Stimulated activated CD8-positive, alpha-beta memory T cell treated with anti-CD3 and anti-CD28 coated beads, Interleukin-2, amount 100 ng/mL, for 1 hour (primary cell): Measurements from ENCODE around the gene GLA.

Experiments
- DNase-seq, 2 donors: peaks; one replicate each; pipeline ENCODE4 v3.0.0-alpha.2; 2020; ENCODE audit warnings: low read depth in 2 of 2

The GLA gene

GRCh38 chrX:101397779-101398178 is 9.9 kb downstream of the GLA start:
- no peak for DNase-seq

- DNase-seq: no peak
Observed at GRCh38 chrX:101395789-101396188, 11.9 kb downstream of the GLA start.

GRCh38 chrX:101394372-101394771 is 13.4 kb downstream of the GLA start:
- no peak for DNase-seq

- no peak for DNase-seq
Observed at GRCh38 chrX:101393530-101394305, 14.0 kb downstream of the GLA start.

- DNase-seq: no peak
Observed at GRCh38 chrX:101391831-101392230, 15.9 kb downstream of the GLA start.

- peak; percentile 48 to 65 for DNase-seq
Observed at GRCh38 chrX:101390664-101391525, 16.8 kb downstream of the GLA start, which contains the start of gene RPL36A. Gene RPL36A (plus strand): TSS chrX:101391011. CDS start chrX:101391044, 33 bp downstream.

GRCh38 chrX:101388604-101389003 is 19.1 kb downstream of the GLA start:
- no peak for DNase-seq

- no peak for DNase-seq
Observed at GRCh38 chrX:101386542-101386885, 21.2 kb downstream of the GLA start.

GRCh38 chrX:101385795-101386541 is 21.8 kb downstream of the GLA start, which contains the start of gene BTK:
Gene BTK (minus strand): TSS chrX:101386191. CDS start chrX:101375284, 10,907 bp downstream.
- no peak for DNase-seq

- DNase-seq: no peak
Observed at GRCh38 chrX:101385026-101385684, 22.6 kb downstream of the GLA start.

GRCh38 chrX:101383679-101384205 is 24.0 kb downstream of the GLA start:
- no peak for DNase-seq

GRCh38 chrX:101377547-101377946 is 30.2 kb downstream of the GLA start:
- no peak for DNase-seq

GRCh38 chrX:101370888-101371504 is 36.7 kb downstream of the GLA start:
- no peak for DNase-seq

GRCh38 chrX:101369687-101370086 is 38.0 kb downstream of the GLA start:
- DNase-seq: no peak

GRCh38 chrX:101368800-101369199 is 38.9 kb downstream of the GLA start:
- DNase-seq: no peak

GRCh38 chrX:101365301-101365795 is 42.4 kb downstream of the GLA start:
- no peak for DNase-seq

- DNase-seq: no peak
Observed at GRCh38 chrX:101362757-101363156, 45.0 kb downstream of the GLA start.

GRCh38 chrX:101362116-101362515 is 45.6 kb downstream of the GLA start:
- no peak for DNase-seq

GRCh38 chrX:101360390-101360789 is 47.3 kb downstream of the GLA start:
- no peak for DNase-seq

- no peak for DNase-seq
Observed at GRCh38 chrX:101359966-101360365, 47.8 kb downstream of the GLA start.
